Globus pallidus (tissue), 1 donor: ENCODE data around the gene CALM3.

Source experiments
- DNase-seq: peaks from one replicate; pipeline ENCODE4 v3.0.0-alpha.2; 2015; ENCODE audit warnings: low spot score

The CALM3 gene

GRCh38 chr19:46635920-46636761 is 35.0 kb downstream of the CALM3 start, which contains the start of gene GNG8:
Gene GNG8 (minus strand): TSS chr19:46636202. CDS start chr19:46634682, 1,520 bp downstream.
- DNase-seq = no peak

- DNase-seq = no peak
These were observed 36.1 kb downstream of the CALM3 start for GRCh38 chr19:46637224-46637623.

GRCh38 chr19:46639358-46640182 is 38.4 kb downstream of the CALM3 start:
- DNase-seq = no peak

- DNase-seq = no peak
These were observed 39.5 kb downstream of the CALM3 start for GRCh38 chr19:46640656-46641055.

- DNase-seq = no peak
These were observed 43.6 kb downstream of the CALM3 start for GRCh38 chr19:46644720-46645119.

- no peak for DNase-seq
These were observed 45.3 kb downstream of the CALM3 start for GRCh38 chr19:46646402-46646801.

GRCh38 chr19:46648060-46648960 is 47.2 kb downstream of the CALM3 start:
- no peak for DNase-seq

- no peak for DNase-seq
These were observed 48.1 kb downstream of the CALM3 start for GRCh38 chr19:46648961-46649960.

GRCh38 chr19:46650445-46650844 is 49.3 kb downstream of the CALM3 start:
- DNase-seq = no peak

GRCh38 chr19:46654621-46655152 is 53.6 kb downstream of the CALM3 start:
- peak; percentile 94 for DNase-seq

GRCh38 chr19:46656541-46656940 is 55.4 kb downstream of the CALM3 start:
- DNase-seq = no peak

- DNase-seq = peak; percentile 62
These were observed 58.2 kb downstream of the CALM3 start for GRCh38 chr19:46659151-46660007.

- DNase-seq = peak; percentile 54
These were observed 58.9 kb downstream of the CALM3 start for GRCh38 chr19:46660008-46660517.
